HG03575 (cell line): Measurements from ENCODE around the gene ARHGEF38.

Experiments
- ATAC-seq: cut with Tn5 transposase; IDR thresholded peaks from one replicate; pipeline ENCODE4 v1.9.1; 2021; ENCODE audit not compliant: unreplicated experiment, insufficient number of reproducible peaks, low FRiP score; ENCODE audit errors: extremely low read depth

Gene ARHGEF38, protein sequence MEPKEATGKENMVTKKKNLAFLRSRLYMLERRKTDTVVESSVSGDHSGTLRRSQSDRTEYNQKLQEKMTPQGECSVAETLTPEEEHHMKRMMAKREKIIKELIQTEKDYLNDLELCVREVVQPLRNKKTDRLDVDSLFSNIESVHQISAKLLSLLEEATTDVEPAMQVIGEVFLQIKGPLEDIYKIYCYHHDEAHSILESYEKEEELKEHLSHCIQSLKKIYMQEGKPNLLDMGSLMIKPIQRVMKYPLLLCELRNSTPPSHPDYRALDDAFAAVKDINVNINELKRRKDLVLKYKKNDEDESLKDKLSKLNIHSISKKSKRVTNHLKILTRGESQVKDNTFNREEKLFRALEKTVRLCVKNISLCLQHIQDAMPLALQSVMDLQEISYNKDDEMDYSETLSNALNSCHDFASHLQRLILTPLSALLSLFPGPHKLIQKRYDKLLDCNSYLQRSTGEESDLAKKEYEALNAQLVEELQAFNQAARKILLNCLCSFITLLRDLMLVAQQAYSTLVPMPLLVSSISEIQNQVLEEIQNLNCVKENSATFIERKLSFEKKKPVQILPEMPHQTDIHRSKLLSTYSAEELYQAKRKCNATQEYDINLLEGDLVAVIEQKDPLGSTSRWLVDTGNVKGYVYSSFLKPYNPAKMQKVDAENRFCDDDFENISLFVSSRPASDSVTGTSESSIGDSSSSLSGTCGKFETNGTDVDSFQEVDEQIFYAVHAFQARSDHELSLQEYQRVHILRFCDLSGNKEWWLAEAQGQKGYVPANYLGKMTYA

DNA sequence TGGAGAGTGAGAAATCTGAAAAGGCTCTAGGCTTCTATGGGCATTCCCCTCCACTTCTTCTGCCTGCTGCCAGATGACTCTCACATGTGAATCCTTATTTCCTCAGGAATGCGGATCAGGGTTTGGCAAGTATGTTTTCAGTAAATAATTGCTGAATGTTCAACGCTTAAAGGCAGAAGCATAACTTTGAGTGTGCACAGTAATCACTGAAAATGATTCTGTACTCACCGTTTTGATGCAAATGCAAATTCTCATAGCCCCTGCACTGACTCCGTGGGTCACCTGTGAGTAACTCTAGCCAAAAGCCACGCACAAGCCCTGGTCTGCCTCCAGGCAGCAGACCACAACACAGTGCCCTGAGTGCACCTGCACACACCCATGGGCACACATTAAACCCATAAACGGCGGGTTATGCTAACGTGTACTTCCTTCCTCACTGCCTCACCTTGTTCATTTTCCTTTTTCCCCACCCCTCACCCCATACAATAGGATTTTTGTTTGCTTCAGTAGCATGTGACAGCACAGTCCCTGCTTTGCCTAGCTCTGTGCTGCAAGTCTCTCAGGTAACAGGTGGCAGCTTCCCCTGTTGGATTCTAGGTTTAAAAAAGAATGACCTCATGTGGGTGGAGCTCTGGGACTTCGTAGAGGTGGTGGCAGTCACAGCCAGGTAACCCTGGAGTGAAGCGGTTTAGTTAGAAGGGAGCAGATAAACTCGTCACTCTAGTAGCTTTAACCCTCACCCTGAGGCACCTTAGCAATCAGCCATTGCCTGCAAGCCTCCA is at the start of gene ARHGEF38:
TSS of gene ARHGEF38 (plus strand) at position 656 of the 782 bp plus-strand sequence. CDS start 146 bp downstream, outside the sequence.
- ATAC-seq: no peak

DNA sequence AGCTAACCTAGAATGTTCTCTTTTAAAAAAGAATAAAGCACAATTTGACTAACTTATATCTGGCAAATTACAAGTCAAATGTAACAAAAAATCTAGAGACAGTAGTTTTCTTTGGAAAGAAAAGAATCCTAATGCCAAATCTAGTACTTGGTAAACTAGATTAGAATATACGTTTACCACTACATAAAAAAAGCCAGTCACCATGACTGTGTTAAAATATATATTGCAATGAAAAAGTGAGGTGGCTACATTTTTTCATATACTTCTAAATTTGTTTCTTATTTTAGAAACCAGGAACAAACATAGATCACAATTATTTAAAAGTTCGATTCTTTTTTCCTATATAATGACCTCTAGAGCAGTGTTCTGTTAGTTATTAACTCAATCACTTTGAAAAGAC is 48.9 kb upstream of the ARHGEF38 start:
- ATAC-seq: no peak

DNA sequence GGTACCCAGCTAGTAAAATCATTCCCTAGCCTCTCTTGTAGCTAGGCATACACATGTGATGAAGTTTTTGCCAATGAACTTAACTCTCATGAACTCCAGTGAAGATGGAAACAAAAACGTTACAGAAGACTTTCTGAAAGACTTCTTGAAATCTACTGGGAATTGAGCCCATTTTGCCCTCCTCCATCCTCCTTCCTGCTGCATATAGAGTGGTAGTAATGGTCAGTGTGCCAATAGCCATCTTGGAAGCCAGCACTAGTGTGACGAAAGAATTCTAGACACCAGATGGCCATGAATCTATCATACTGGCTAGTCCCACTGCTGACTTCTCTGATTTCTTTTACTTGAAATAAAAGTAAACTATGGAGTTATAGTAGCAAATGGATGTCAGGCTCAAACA is 47.7 kb upstream of the ARHGEF38 start:
- ATAC-seq: no peak

DNA sequence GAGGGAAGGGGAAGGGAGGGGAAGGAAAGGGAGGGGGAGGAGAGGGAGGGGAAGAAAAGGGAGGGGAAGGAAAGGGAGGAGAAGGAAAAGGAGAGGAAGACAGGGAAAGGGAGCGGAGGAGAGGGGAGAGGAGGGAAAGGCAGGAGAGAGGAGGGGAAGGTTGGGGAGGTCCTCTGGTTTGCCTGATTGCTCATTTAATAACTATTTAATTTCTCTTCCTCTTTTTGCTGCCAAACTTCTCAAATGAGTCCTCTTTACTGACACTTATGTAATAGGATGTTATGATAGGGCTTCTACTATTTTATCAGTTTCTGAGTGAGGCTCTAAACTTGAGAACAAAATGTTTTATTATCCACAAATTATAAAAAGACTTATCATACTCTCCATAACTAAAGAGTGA is 43.1 kb upstream of the ARHGEF38 start:
- ATAC-seq: peak; percentile 74

DNA sequence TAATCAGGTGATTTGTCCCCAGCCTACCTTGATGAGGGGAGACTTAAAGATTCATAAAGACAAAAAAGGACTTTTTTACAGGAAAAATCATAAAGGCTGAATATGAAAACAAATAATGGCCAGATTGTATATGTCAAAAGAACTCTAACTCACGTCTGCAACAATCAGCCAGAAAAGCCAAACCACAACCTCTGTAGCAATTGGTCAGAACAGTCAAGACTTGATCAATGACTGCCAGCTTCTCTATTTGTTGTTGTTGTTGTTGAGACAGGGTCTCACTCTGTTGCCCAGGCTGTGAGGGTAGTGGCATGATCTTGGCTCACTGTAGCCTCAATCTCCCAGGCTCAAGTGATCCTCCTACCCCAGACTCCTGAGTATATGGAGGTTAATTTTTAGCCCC is 42.7 kb upstream of the ARHGEF38 start:
- ATAC-seq: no peak

DNA sequence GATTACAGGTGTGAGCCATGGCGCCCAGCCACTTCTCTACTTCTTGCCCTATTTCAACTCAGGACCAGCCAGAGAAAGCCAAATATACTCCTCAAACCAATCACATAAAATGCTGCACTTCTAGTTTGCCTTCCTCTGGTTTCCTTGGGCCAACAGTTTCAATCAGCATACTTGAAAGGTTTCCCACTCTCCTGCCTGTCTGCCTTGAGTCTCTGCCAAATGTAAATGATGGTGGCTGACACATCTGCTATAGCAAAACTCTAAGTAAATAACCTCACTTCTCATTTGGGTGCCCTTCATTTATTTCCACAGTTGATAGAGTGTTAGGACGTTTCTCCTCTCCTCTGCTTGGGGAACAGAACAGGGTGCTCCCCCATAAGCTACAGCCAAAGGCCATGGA is 42.2 kb upstream of the ARHGEF38 start:
- ATAC-seq: no peak

DNA sequence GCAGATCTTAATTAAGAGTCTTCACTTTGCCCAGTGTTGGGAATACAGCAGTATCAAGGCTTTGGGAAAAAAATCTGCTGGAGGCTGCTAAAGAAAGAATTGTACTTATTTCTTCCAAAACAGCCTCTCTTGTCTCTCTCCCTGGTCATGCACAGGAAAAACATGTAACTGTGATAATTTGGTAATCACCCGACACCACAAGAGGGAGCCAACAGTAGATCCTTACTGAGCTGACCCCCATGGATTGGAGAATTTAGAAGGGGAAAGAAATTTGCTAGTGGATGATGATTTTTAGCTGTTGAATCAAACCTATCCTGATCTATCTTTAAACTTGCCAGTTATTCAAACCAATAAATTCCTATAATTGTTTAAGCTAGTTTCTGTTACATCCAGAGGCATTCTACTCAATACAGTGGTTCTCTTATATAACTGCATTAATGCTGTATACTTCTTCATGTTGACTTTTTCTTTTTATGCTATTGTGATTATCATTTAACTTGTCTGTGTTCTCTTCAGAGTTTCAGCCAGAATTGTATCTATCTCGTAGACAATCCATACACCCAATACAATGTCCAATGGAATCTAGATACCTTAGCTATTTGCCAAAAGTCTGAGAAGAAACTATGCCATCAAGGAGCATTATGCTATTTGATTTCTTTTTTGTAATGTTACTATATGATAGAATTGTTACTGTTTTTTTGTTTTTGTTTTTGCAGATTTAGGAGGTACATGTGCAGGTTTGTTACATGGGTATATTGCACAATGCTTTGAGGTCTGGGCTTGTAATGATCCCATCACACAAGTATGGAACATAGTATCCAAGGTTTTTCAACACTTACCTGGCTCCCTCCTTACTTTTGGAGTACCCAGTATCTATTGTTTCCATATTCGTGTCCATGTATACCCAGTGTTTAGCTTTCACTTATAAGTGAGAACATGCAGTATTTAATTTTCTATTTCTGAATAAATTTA is 31.3 kb upstream of the ARHGEF38 start:
- ATAC-seq: no peak

DNA sequence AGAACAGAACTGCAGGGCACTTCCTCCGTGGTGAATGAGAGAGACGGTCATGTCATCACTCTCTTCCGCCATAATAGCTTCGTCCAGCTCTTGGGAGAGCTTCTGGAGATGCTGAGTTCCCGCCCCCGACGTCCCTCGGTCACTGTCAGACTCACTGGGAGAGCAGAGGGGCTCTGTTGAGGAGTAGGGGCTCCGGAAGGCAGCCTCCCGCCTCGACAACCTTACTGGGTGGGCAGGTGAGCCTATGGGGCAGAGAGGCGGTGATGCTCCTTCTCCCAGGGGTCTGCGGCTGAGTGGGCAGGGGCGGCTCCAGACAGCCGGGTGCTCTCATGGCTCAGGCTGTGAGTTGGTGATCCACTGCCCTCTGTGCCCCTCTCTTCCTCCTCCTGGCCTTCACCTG is 25.8 kb upstream of the ARHGEF38 start:
- ATAC-seq: no peak

DNA sequence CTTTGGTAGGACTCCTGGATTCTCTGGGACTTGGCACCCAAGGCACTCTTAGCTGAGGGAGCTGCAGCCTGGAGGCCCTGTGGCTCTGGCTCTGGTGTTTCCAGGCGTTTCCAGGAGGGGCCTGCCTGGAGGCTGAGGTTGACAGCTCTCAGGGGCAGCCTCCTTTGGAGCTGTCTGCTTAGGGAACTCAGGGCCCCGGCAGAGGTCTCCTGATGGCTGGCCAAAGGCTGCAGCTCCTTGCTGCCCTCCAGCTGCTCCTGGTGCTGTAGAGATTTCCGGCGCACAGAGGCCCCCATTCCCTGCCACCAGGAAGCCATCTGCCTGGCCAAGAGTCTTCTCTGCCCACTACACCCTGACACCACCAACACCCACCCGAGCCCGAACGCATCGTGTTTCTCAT is 25.3 kb upstream of the ARHGEF38 start:
- no peak for ATAC-seq

DNA sequence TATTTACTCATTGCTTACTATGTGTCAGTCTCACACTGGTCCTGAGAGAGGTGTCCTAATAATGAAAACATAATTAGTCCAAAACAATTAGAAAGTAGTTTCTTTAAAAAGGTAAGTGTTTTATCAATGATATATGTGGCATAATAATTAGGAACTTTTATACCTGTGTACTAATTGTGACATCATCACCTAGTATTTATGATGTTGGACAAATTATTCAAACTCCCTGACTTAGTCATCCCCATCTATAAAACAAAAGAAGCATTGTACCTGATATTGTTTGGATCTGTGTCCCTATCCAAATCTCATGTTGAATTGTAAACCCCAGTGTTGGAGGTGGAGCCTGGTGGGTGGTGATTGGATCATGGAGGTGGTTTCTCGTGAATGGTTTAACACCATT is 15.8 kb upstream of the ARHGEF38 start:
- no peak for ATAC-seq

DNA sequence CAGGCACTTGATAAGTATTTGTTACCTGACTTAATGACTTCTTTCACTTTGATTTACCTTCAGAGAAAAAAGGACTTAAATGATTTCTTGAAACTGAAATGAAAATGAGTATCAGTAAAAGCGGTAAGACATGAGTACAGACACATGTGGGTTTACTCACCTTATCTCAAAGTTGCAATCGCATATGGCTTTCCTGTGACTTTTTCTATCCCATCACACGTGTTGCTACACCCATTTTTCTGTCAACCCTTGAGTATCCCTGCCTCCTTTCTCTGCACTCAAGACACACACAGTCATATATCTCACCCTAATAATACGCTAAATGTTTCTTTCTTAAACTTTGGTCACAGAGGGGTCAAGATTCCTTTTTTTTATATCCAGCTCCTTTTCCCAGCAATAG is 11.0 kb upstream of the ARHGEF38 start:
- ATAC-seq: no peak

DNA sequence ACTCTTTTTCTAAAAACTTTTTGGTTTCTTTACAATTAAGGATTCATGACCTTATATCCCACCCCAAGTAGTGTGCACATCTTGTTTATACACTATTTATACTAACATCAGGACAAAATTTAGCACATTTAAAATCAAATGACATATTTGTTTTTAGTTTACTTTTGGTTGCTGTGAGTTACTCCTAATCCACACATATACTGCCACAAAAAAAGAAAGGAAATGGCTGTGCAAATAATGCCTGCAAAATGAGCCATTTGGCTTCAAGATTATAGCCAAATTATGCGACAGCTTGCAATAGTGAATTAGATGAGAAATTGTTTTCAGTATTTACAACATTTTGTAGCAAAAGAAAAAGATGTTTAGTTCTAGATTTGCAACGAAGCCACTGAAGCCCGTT is 10.4 kb upstream of the ARHGEF38 start:
- no peak for ATAC-seq

DNA sequence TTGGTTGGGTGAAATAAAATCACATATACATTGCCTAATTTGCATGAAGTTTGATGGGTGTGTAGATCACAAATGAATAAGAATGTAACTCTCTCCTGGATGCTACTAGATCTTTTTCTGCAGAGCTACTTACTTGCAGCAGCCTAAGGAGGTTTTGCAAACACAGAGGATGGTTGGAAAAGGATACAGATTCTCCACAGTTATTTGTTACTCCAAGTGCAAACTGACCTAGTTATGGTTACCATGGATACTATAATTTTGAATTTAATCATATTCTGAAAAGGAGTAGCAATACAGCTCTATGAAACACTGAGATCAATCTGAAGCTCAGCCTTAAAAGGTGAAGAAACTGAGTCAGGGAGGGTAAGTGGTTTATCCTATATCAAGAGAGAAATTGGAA is 9.1 kb upstream of the ARHGEF38 start:
- ATAC-seq: no peak

DNA sequence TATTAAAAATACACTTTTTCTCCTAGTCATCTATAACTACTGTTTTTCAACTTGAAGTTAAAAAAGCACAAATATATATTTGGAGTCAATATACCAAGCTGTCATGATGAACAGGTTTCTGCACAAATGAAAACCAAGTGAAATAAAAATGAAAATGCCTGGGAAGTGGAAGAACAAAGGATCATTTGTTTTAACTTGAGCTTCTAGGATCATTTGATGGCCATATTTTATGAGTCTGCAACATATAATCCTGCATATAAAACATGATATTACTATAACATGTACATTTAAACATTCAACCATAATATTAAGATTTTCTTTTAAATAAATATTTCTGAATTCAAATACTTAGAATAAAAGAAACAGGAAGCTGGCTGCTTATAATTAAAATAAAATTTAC is 8.5 kb upstream of the ARHGEF38 start:
- no peak for ATAC-seq

DNA sequence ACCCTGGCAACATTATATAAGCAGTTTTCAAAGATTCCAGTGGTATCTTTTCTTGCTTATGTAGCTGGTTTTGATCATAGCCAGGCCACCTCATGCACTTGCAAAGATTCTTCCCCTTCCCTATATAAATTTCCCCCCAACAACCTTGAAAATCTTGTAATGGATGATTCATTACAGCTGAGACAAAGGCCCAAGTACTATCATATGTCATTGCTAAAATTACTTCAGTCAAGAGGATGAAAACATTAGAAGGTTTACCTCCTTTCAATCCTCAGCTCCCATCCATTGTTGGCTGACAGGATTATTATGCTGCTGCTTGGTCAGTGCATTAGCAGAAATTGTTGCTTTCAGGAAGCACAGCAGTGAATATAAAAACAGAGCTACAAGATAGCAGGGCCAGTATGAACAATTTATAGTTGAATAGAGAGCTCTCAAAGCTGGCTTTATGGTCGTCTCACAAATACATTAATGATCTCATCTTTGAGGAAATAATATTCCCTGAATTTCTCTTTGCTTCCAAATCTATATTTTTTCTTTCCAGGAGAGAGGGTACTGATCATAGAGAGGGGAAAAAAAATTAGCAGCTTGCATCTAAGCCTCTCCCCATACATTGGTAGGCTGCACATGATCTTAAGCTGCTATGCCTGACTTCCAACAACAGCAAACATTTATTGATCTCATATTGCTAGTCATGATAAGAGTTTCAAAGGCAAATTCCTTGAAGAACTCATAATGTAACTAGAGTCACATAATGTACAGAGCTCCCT is 7.7 kb upstream of the ARHGEF38 start:
- ATAC-seq: no peak

DNA sequence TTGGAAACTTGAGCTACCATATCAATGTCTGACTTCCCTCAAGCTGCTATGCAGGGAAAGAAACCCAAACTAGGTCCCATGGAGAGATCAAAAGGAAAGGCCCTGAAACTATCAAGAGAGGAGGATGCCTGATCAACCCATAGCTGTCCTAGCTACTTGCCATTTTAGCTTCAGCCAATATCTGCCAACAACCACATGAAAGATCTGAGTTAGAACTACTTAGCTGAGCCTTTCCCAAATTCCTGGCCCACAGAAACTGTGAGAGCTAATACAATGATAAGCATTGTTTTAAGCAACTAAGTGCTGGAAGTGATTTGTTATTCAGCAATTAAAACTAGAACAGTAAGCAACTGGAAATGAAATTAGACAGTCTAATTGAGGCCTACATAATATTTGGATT is 6.3 kb upstream of the ARHGEF38 start:
- ATAC-seq: no peak

DNA sequence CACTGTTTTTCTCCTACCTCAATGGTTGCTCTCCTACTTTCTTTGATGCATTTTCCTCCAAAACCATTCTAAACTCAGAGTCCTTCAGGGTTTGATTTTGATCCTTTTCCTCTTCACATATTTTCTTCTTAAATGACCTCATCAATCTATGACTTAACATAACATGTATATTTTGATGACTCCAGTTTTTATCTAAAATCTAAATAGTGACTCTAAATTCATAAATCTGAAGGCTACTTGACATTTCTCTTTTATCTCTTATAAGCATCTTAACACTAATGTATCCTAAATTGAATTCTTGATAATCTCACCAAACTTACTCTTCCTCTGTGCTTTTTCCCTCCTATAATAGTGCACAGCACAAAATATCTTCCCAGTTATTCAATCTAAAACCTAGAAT is 4.7 kb upstream of the ARHGEF38 start:
- ATAC-seq: no peak

DNA sequence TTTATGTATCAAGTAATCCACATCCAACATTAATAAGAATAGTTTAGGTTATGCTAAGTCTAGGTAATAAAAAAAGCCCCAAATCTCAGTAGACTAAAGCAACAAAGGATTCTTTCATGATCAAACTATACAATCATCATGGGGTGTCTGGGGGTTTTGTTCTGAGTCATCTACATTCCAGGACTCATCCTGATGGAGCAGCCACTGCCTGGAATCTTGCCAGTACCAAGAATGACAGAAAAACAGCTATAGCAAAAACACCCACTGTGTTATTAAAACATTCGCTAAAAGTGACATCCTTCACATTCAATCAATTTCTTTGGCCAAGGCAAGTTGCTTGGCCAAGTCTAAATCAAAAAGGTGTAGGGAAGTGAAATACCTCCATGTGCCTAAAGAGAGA is 3.9 kb upstream of the ARHGEF38 start:
- ATAC-seq: no peak
